Astrocyte (in vitro differentiated cells and primary cell): ENCODE results near the gene ABCA3. TPM values are rescaled to one million over a fixed set of nuclear protein-coding genes. Genes with fewer than 3 reads are reported as not detected.

Source experiments
- DNase-seq: peaks from one replicate; pipeline ENCODE4 v3.0.0-alpha.2; 2010; ENCODE audit warnings: low read depth
- FAIRE-seq: peaks from 2 replicates; lab custom pipeline; 2011; peaks lifted over from hg19 to GRCh38; lab: Jason Lieb, UNC
- H2AFZ ChIP-seq: 2 replicates; pipeline ENCODE4 v1.6.0; 2012; ENCODE audit warnings: low read depth, low read length, inconsistent platforms
- H3K27ac ChIP-seq: 2 replicates; pipeline ENCODE4 v1.5.1; 2011; ENCODE audit warnings: low read depth, low read length, inconsistent platforms
- H3K27me3 ChIP-seq: 2 replicates; pipeline ENCODE4 v1.6.0; 2011; ENCODE audit warnings: low read length, inconsistent platforms; ENCODE audit not compliant: insufficient read depth
- H3K36me3 ChIP-seq: 2 replicates; pipeline ENCODE4 v1.5.1; 2011; ENCODE audit warnings: low read length, inconsistent platforms; ENCODE audit not compliant: insufficient read depth
- H3K4me1 ChIP-seq: 2 replicates; pipeline ENCODE4 v1.5.1; 2011; ENCODE audit warnings: low read length, inconsistent platforms; ENCODE audit not compliant: insufficient read depth
- H3K4me2 ChIP-seq: 2 replicates; pipeline ENCODE4 v1.6.0; 2012; ENCODE audit warnings: low read length, inconsistent platforms
- H3K4me3 ChIP-seq: 2 replicates; pipeline ENCODE4 v1.5.1; 2011; ENCODE audit warnings: low read depth, mild to moderate bottlenecking, low read length, inconsistent platforms; ENCODE audit not compliant: insufficient read depth
- H3K79me2 ChIP-seq: 2 replicates; pipeline ENCODE4 v1.6.0; 2012; ENCODE audit warnings: mild to moderate bottlenecking, low read length, inconsistent platforms; ENCODE audit not compliant: insufficient read depth
- H3K9ac ChIP-seq: 2 replicates; pipeline ENCODE4 v1.6.0; 2012; ENCODE audit warnings: mild to moderate bottlenecking, low read length, inconsistent platforms
- H3K9me3 ChIP-seq: 2 replicates; pipeline ENCODE4 v1.5.1; 2012; ENCODE audit warnings: low read depth, mild to moderate bottlenecking, low read length, inconsistent platforms; ENCODE audit not compliant: insufficient read depth
- H4K20me1 ChIP-seq: 2 replicates; pipeline ENCODE4 v1.6.0; 2012; ENCODE audit warnings: low read length, inconsistent platforms; ENCODE audit not compliant: insufficient read depth
- H3K27ac Mint-ChIP-seq: one replicate; pipeline ENCODE4 v1.8.0; 2021; ENCODE audit warnings: mild to moderate bottlenecking, mixed read lengths; ENCODE audit not compliant: unreplicated experiment
- H3K27me3 Mint-ChIP-seq: one replicate; pipeline ENCODE4 v1.8.0; 2021; ENCODE audit warnings: low read depth, mixed read lengths; ENCODE audit not compliant: unreplicated experiment
- H3K36me3 Mint-ChIP-seq: one replicate; pipeline ENCODE4 v1.8.0; 2021; ENCODE audit warnings: low read depth, mixed read lengths; ENCODE audit not compliant: unreplicated experiment
- H3K4me1 Mint-ChIP-seq: one replicate; pipeline ENCODE4 v1.8.0; 2021; ENCODE audit warnings: low read depth, mixed read lengths; ENCODE audit not compliant: unreplicated experiment
- H3K4me3 Mint-ChIP-seq: one replicate; pipeline ENCODE4 v1.8.0; 2021; ENCODE audit warnings: mild to moderate bottlenecking, moderate library complexity, mixed read lengths; ENCODE audit not compliant: unreplicated experiment
- H3K9me3 Mint-ChIP-seq: one replicate; pipeline ENCODE4 v1.8.0; 2021; ENCODE audit warnings: mild to moderate bottlenecking, mixed read lengths; ENCODE audit not compliant: unreplicated experiment
- EZH2 ChIP-seq: IDR thresholded peaks from 2 replicates; pipeline ENCODE4 v1.6.1; 2012; ENCODE audit warnings: mild to moderate bottlenecking, low read length, inconsistent platforms; ENCODE audit not compliant: insufficient read depth
- total RNA-seq: library from RNA; stranded (reverse); gene quantifications from 2 replicates; pipeline ENCODE4 v1.2.1, GENCODE V29; 2021
- TF ChIP-seq, protein P1 (sequence below): IDR thresholded peaks from 2 replicates; pipeline ENCODE4 v1.5.1; 2011; ENCODE audit warnings: low read depth, mild to moderate bottlenecking, inconsistent platforms, low read length, moderate library complexity; ENCODE audit not compliant: insufficient read depth

The ABCA3 gene
- total RNA-seq, 1 donor from 2014 or later: 4.8 TPM

DNA sequence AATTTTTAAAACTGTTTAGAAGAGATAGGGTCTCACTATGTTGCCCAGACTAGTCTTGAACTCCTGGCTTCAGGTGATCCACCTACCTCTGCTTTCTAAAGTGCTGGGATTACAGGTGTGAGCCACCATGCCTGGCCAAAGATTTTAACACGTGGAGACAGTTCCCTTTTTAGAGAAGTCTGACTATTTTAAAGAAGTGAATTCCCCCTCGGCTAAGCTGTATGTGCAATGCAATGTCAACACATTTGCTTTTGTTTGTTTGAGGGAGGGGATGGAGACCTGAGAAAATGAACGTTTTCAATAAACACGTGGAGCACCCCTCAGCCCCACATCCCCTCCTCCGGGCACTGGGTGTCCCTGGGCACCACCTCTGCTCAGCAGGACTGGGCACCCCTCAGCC is 58.3 kb downstream of the ABCA3 start:
- Mint-ChIP-seq H3K36me3 (peaks cover 2% of the 10 kb centered on the region), H3K27ac (no peak overlapping the region), H3K4me1 (no peaks in the 10 kb centered on the region), H3K9me3 (no peaks in the 10 kb centered on the region), H3K27me3 (peaks cover 22% of the 10 kb centered on the region), H3K4me3 (no peak overlapping the region)
- no peaks in the 10 kb centered on the region for H3K36me3 ChIP-seq
- H3K9me3 ChIP-seq: no peaks in the 10 kb centered on the region
- H4K20me1 ChIP-seq: no peaks in the 10 kb centered on the region
- no peak overlapping the region for H3K4me2 ChIP-seq
- no peaks in the 10 kb centered on the region for H3K4me1 ChIP-seq
- DNase-seq (no peak), FAIRE-seq (no peak)
- no peak overlapping the region for H3K4me3 ChIP-seq
- no peaks in the 10 kb centered on the region for H3K79me2 ChIP-seq
- no peak overlapping the region for H2AFZ ChIP-seq
- peaks cover 3% of the 10 kb centered on the region for H3K27me3 ChIP-seq
- H3K27ac ChIP-seq: no peak overlapping the region
- H3K9ac ChIP-seq: no peak overlapping the region
- TF ChIP-seq, protein P1, sequence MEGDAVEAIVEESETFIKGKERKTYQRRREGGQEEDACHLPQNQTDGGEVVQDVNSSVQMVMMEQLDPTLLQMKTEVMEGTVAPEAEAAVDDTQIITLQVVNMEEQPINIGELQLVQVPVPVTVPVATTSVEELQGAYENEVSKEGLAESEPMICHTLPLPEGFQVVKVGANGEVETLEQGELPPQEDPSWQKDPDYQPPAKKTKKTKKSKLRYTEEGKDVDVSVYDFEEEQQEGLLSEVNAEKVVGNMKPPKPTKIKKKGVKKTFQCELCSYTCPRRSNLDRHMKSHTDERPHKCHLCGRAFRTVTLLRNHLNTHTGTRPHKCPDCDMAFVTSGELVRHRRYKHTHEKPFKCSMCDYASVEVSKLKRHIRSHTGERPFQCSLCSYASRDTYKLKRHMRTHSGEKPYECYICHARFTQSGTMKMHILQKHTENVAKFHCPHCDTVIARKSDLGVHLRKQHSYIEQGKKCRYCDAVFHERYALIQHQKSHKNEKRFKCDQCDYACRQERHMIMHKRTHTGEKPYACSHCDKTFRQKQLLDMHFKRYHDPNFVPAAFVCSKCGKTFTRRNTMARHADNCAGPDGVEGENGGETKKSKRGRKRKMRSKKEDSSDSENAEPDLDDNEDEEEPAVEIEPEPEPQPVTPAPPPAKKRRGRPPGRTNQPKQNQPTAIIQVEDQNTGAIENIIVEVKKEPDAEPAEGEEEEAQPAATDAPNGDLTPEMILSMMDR: no peak
- TF ChIP-seq EZH2: no peak

GRCh38 chr16:2280981-2281542 is 59.5 kb downstream of the ABCA3 start:
- DNase-seq (no peak), FAIRE-seq (no peak)
- no peak overlapping the region for H3K27ac Mint-ChIP-seq
- H3K4me1 Mint-ChIP-seq: no peaks in the 10 kb centered on the region
- Histone ChIP-seq H3K79me2 (no peaks in the 10 kb centered on the region), H3K9me3 (no peaks in the 10 kb centered on the region), H3K9ac (no peak overlapping the region), H3K4me2 (no peak overlapping the region), H3K4me1 (no peaks in the 10 kb centered on the region), H3K27ac (no peak overlapping the region), H2AFZ (no peak overlapping the region), H4K20me1 (no peaks in the 10 kb centered on the region), H3K36me3 (no peaks in the 10 kb centered on the region), H3K4me3 (no peak overlapping the region), H3K27me3 (peaks cover 3% of the 10 kb centered on the region)
- H3K36me3 Mint-ChIP-seq: peaks cover 2% of the 10 kb centered on the region
- TF ChIP-seq, protein P1: no peak
- no peak for TF ChIP-seq EZH2
- H3K9me3 Mint-ChIP-seq: no peaks in the 10 kb centered on the region
- H3K4me3 Mint-ChIP-seq: no peak overlapping the region
- peaks cover 24% of the 10 kb centered on the region for H3K27me3 Mint-ChIP-seq

GRCh38 chr16:2280461-2280860 is 60.1 kb downstream of the ABCA3 start:
- Histone ChIP-seq H4K20me1 (no peaks in the 10 kb centered on the region), H3K27ac (no peak overlapping the region), H3K27me3 (peaks cover 3% of the 10 kb centered on the region), H3K4me2 (no peak overlapping the region), H3K4me3 (no peak overlapping the region), H3K36me3 (no peaks in the 10 kb centered on the region), H3K9me3 (no peaks in the 10 kb centered on the region), H2AFZ (no peak overlapping the region), H3K79me2 (no peaks in the 10 kb centered on the region), H3K9ac (no peak overlapping the region), H3K4me1 (no peaks in the 10 kb centered on the region)
- Mint-ChIP-seq H3K27ac (no peak overlapping the region), H3K4me1 (no peaks in the 10 kb centered on the region), H3K36me3 (peaks cover 2% of the 10 kb centered on the region), H3K27me3 (peaks cover 22% of the 10 kb centered on the region), H3K9me3 (no peaks in the 10 kb centered on the region), H3K4me3 (no peak overlapping the region)
- FAIRE-seq (no peak), DNase-seq (no peak)
- no peak for TF ChIP-seq EZH2
- TF ChIP-seq, protein P1: no peak
